Stimulated activated naive CD4-positive, alpha-beta T cell treated with Interleukin-2 at 50 U/mL for 16 hours (primary cell): ENCODE data around the gene PEX7.
"Not testable (repeated sequence)": the region's sequence is repeated elsewhere in the genome, so short reads cannot be mapped to it uniquely, and the experiment has no call there.

Source experiments
- DNase-seq: peaks from one replicate; lab custom pipeline; 2025; lab: John Stamatoyannopoulos, UW

The PEX7 gene

DNA sequence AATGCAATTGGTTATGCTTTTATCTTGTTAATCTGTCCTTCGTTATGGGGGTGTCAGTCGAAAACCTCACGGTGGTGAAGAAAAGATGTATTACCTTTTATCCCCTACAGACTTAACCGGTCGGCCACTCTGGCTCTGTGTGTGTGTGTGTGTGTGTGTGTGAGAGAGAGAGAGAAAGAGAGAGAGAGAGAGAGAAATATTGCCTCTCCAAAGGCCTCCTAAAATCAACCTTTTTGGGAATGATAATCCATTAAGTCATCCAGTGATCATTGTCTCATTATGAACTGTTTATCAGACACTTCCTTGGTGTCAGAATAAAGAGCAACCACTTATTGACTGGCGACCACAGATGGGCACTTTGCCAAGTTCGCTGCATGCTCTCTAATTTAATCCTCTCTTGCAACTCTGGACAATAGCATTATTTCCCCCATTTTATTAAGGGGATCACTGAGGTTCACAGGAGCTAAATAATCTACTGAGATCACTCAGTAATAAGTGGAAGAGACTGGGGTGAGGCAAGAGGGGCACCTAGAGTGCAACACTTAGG is 130.4 kb downstream of the PEX7 start:
- DNase-seq = no peak

DNA sequence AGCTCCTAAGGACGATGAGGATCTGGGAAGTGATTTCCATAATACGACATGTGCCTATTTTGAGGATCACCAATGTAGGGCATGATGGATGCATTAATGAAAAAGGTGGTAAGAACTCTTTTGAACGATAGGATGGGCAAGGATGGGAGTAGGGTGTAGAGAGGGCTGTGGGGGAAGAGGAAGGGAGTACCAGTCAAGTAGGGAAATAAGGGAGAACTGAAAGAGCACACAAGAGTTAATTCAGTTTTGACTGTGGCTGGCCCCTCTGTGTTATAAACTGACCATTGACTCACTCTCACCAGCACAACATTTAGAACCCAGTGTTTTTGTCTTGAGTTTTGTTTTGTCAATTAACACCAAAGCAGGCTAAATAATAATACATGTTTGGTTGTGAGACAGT is 132.7 kb downstream of the PEX7 start:
- no peak for DNase-seq

DNA sequence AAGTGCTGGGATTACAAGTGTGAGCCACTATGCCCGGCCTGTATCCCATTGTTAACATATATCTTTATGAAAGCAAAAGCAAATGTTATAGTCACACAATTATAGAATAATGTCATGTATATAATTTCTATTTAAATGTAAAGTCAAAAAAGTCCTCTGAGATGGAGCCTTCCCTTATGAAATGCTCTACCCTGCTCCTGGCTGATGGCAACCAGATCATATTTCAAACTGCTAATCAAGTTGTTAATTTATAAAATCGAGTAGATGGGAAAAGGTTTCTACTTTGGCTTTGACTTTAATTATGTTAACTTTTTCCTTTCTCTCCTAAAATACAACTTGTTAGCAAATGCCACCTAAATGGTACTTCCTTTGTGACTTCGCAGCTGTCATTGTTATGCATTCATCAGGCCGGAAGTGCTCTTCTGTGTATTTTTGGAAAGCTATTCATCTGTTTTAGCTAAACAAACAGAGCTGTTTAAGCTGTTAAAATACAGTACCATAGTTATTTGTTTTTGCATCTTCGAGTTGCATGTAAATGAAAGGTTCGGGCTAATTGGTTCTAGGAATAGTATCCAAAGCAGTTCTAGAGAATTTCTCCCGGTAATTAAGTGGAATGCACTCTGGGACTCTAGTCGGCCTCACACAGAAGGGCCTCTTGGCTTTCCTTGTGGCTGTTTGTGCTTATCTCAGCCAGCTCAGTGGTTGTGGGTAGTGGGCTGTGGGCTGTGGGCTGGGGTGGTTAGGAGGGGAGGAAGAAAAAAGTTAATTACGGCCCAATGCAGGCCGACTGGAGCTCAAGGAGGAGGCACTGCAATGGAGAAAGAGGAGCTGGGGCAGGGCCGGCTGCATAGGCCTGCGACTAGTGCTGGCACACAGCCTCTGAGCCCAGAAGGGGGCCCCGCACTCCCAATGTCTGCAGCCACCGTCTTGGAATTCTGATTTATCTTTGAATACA is 134.5 kb downstream of the PEX7 start:
- no peak for DNase-seq

DNA sequence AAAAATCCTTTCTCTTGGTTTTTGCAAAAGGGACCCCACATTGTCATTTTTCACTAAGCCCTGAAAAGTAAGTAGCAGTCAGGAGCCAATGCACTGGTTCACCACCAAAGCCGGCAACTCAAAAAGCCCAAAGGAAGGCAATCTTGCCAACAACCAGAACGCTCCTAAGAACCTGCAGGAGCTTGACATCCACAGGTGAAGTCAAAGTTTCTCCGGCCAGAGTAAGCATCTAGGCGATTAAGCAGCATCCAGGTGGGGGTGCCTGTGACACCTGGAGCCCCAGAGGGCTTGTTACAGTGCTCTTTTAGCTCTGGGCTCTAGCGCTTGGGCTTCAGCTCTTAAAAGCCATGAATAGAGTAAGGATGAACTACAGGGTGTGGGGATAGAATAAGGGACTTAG is 135.8 kb downstream of the PEX7 start:
- DNase-seq = no peak

DNA sequence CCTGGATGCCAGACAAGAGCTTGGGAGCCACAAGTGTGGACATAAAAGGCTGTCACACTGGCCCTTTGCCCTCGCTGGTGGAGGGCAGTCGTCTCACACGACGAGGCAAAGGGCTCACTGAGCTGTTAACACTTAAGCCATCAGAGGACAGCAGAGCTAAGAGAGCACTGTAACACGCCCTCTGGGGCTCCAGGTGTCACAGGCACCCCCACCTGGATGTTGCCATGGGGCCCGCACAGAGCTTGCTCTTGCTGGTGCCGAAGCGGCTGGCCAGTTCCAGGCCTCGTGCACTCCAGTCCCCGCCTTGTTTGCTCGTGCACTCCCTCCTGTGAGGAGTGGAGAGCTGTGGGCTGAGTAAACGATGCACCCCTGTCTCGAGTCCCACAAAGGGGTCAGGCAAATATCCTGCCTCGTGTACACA is 137.1 kb downstream of the PEX7 start:
- no peak for DNase-seq

DNA sequence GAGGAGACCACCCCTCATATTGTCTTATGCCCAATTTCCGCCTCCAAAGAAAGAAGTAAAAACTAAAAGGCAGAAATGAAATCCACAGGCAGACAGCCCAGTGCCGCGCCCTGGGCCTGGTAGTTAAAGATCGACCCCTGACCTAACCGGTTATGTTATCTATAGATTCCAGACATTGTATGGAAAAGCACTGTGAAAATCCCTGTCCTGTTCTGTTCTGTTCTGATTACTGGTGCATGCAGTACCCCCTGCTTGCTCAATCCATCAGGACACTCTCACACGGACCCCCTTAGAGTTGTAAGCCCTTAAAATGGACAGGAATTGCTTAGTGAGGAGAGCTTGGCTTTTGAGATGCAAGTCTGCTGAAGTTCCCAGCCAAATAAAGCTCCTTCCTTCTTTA is 137.5 kb downstream of the PEX7 start:
- DNase-seq = not testable (repeated sequence)

DNA sequence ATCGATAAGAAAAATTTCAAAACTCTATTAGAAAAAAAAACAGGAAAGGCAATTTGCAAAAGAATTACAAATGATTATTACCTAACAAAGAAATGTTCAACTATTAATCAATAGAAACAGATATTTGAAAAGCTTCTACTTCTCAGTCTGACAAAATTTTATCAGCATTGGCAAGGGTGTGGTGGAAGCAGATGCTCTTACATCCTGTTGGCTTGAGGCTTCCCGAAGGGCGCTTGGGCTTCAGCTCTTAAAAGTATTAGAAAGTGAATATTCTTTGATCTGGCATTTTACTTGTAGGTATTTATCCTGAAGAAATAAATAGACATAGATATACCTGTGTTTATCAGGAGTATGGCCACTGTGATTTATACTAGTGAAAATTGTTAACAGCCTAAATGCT is 138.4 kb downstream of the PEX7 start:
- no peak for DNase-seq

DNA sequence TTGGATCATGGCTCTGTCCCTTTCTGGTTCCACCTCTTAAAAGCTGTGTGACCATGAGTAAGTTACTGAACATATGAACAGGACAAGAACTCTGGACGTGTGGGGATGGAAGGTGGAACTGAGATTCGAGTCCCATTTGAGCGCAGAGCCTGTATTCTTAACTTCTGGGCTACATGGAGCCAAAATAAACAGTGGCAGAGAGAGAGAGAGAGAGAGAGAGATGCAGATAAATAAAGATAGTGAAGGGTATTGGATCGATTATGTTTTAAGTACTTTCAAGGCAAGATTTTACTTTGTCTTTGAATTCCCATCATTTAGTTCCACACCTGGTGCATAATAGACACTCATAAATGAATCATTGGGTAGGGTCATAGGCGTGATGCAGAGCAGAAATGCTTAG is 139.5 kb downstream of the PEX7 start:
- no peak for DNase-seq

DNA sequence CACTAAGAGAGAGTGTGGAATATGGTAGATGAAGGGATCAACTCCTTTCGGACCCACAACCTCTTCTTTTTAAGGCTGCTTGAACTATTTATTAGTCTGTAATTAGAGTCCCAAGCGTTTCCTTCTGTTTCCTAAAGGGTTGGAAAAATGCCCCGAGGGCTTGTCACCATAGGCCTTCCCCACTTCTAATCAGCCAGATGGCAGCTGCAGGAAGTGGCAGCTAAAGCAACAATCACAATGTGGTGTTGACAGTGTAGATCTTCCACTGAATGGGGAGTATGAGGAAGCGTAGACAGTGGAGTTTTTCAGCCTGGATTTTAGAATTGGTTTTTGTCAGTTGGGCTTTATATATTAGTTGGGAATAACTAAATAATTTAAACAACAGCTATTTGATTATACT is 140.3 kb downstream of the PEX7 start:
- DNase-seq = no peak

DNA sequence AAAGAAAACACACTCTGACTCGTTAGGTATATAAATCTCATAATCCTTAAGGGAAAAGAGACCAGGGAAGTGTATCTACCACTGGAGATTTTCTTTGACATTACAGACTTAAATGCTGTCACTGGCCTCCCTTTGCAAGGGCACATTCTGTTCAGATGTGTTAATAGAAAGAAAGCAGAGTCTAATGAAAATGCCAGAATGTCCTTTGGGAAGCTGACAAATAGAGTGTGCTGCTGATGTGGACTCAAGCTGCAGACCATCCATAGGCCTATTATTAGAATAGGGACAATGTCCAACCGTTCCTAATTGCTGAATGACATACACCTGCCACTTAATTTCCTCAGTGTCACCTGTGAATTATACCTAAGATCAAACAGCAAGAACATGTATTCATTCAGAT is 140.9 kb downstream of the PEX7 start:
- DNase-seq = no peak
